ENCODE data around the gene RASGRF1.

The RASGRF1 gene

DNA sequence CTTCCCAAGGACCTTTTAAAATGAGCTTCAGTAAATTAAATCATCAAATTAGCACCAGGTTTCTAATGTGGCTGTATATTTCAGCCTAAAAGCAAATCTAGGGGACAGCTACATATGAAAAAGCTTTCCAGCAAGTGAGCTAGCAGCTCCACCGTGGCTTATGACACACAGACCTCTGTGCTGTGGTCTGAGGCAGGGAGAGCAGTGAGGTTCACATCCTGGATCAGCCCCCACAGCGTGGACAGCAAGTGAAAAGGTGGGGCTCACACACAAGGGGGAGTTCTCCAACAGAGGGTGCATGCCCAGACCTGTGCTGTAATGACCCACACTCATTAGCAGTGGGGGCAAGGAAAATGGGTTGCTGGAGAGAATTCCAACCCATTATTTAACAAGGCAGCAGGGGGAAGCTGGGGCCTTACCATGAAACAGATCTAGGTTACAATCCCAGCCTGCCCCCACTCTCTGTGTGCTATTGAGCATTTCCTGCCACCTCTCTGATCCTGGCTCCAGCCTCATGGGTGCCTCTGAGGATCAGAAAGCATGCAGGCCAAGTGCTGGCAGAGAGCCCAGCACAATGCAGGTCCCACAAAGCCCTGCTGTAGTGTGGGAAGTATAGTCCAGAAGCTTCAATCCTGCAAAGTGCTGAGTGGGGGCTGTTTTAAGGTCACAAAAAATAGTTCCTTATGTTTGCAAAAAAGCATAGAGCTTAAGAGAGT lies 48.2 kb downstream of the RASGRF1 start:
- no peak overlapping the region for H3K4me3 ChIP-seq (IDR thresholded peaks at IDR 0.05; ENCODE audit: insufficient read depth, low read depth, low read length)
- H4K20me1 ChIP-seq (ENCODE audit: insufficient read depth): no peaks in the 10 kb centered on the region
- no peaks in the 10 kb centered on the region for H3K79me2 ChIP-seq (ENCODE audit: insufficient read depth, low read depth)
- no peak overlapping the region for H3K27ac ChIP-seq
- H3K27me3 ChIP-seq (ENCODE audit: insufficient read depth, low read depth): no peaks in the 10 kb centered on the region
- H2AFZ ChIP-seq (ENCODE audit: low read depth): no peak overlapping the region
- TF ChIP-seq CTCF (conservative IDR thresholded peaks at IDR 0.05; ENCODE audit: low read depth, low read length): no peak
- no peaks in the 10 kb centered on the region for H3K4me1 ChIP-seq (ENCODE audit: low read depth, poor library complexity, severe bottlenecking)
- H3K4me2 ChIP-seq: no peak overlapping the region
- no peak overlapping the region for H3K9ac ChIP-seq
- no peaks in the 10 kb centered on the region for H3K36me3 ChIP-seq (ENCODE audit: insufficient read depth)

DNA sequence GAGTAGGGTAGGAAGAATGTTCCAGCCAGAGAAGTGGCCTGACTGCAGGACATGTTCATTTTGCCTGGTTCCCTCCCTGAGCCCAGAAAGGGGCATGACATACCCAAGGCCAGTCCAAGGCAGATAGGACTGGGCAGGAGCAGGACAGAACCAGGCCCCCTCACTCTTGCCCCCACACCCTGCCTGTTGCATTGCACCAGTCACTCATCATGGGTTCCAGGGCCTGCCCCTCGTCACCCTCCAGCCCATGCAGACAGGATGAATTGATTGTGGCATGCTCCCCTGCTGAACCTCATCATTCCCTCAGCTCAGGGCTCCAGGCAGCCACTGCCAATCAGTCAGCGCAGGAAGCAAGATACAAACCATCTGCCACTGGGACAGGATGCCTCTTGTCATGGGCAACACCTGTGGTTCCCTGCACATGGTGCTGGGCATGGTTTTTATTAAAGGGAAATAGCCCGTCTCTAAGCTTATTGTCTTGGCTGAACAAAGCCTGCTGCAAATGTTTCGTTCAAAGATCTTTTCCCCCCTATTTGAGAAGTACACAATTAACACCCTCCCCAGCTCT lies 48.9 kb downstream of the RASGRF1 start:
- H3K4me2 ChIP-seq: no peak overlapping the region
- H3K36me3 ChIP-seq (ENCODE audit: insufficient read depth): no peaks in the 10 kb centered on the region
- H3K9ac ChIP-seq: no peak overlapping the region
- H4K20me1 ChIP-seq (ENCODE audit: insufficient read depth): no peaks in the 10 kb centered on the region
- no peak overlapping the region for H3K4me3 ChIP-seq (IDR thresholded peaks at IDR 0.05; ENCODE audit: insufficient read depth, low read depth, low read length)
- no peak overlapping the region for H3K27ac ChIP-seq
- no peak overlapping the region for H2AFZ ChIP-seq (ENCODE audit: low read depth)
- no peaks in the 10 kb centered on the region for H3K79me2 ChIP-seq (ENCODE audit: insufficient read depth, low read depth)
- no peak for TF ChIP-seq CTCF (conservative IDR thresholded peaks at IDR 0.05; ENCODE audit: low read depth, low read length)
- H3K27me3 ChIP-seq (ENCODE audit: insufficient read depth, low read depth): no peaks in the 10 kb centered on the region
- H3K4me1 ChIP-seq (ENCODE audit: low read depth, poor library complexity, severe bottlenecking): no peaks in the 10 kb centered on the region

- Histone ChIP-seq H3K79me2 (ENCODE audit: insufficient read depth, low read depth) (no peaks in the 10 kb centered on the region), H2AFZ (ENCODE audit: low read depth) (no peak overlapping the region), H3K4me2 (no peak overlapping the region), H3K36me3 (ENCODE audit: insufficient read depth) (no peaks in the 10 kb centered on the region), H3K27ac (no peak overlapping the region), H3K4me3 (IDR thresholded peaks at IDR 0.05; ENCODE audit: insufficient read depth, low read depth, low read length) (no peak overlapping the region), H3K9ac (no peak overlapping the region), H3K4me1 (ENCODE audit: low read depth, poor library complexity, severe bottlenecking) (no peaks in the 10 kb centered on the region), H4K20me1 (ENCODE audit: insufficient read depth) (no peaks in the 10 kb centered on the region), H3K27me3 (ENCODE audit: insufficient read depth, low read depth) (no peaks in the 10 kb centered on the region)
- no peak for TF ChIP-seq CTCF (conservative IDR thresholded peaks at IDR 0.05; ENCODE audit: low read depth, low read length)
These were observed 52.7 kb downstream of the RASGRF1 start for GRCh38 chr15:79037848-79038247.

GRCh38 chr15:79036323-79036722 lies 54.3 kb downstream of the RASGRF1 start:
- Histone ChIP-seq H4K20me1 (ENCODE audit: insufficient read depth) (no peaks in the 10 kb centered on the region), H3K27ac (no peak overlapping the region), H3K4me3 (IDR thresholded peaks at IDR 0.05; ENCODE audit: insufficient read depth, low read depth, low read length) (no peak overlapping the region), H3K9ac (no peak overlapping the region), H3K79me2 (ENCODE audit: insufficient read depth, low read depth) (no peaks in the 10 kb centered on the region), H3K4me1 (ENCODE audit: low read depth, poor library complexity, severe bottlenecking) (no peaks in the 10 kb centered on the region), H2AFZ (ENCODE audit: low read depth) (no peak overlapping the region), H3K4me2 (no peak overlapping the region), H3K27me3 (ENCODE audit: insufficient read depth, low read depth) (no peaks in the 10 kb centered on the region), H3K36me3 (ENCODE audit: insufficient read depth) (no peaks in the 10 kb centered on the region)
- TF ChIP-seq CTCF (conservative IDR thresholded peaks at IDR 0.05; ENCODE audit: low read depth, low read length): no peak
